CD4-positive, alpha-beta memory T cell (primary cell): Measurements from ENCODE around the gene TLCD2. TPM values are rescaled to one million over a fixed set of nuclear protein-coding genes. Genes with fewer than 3 reads are reported as not detected.
"Not testable (repeated sequence)": the region's sequence is repeated elsewhere in the genome, so short reads cannot be mapped to it uniquely, and the experiment has no call there.

Experiments used
- CTCF ChIA-PET: fragments of 350-600 bp; sonication (Branson Sonifier 250); formaldehyde crosslinking; loops from one replicate; lab custom pipeline; 2021; ENCODE audit warnings: inconsistent platforms; ENCODE audit not compliant: partially characterized antibody; lab: Charles Lee
- POLR2A ChIA-PET: fragments of 350-600 bp; sonication (Branson Sonifier 250); formaldehyde crosslinking; loops from one replicate; lab custom pipeline; 2021; ENCODE audit not compliant: partially characterized antibody; lab: Charles Lee
- DNase-seq, 5 donors: peaks; one replicate each; pipeline versions ENCODE4 v3.0.0 to v3.0.0-alpha.2; 2020 to 2022; ENCODE audit warnings: mixed read lengths in 1 of 5
- H3K27ac ChIP-seq: one replicate; pipeline ENCODE4 v1.7.0; 2013; ENCODE audit warnings: low read depth, low read length
- H3K27me3 ChIP-seq: 2 replicates; pipeline ENCODE4 v1.7.0; 2013; ENCODE audit warnings: mild to moderate bottlenecking, low read length, moderate library complexity; ENCODE audit not compliant: insufficient read depth
- H3K36me3 ChIP-seq: 2 replicates; pipeline ENCODE4 v1.7.0; 2013; ENCODE audit warnings: mild to moderate bottlenecking, low read length, moderate library complexity; ENCODE audit not compliant: insufficient read depth
- H3K4me1 ChIP-seq: 2 replicates; pipeline ENCODE4 v1.7.0; 2013; ENCODE audit warnings: mild to moderate bottlenecking, low read length, moderate library complexity; ENCODE audit not compliant: insufficient read depth
- H3K4me3 ChIP-seq, 2 donors: one replicate each; pipeline ENCODE4 v1.7.0; 2013; ENCODE audit warnings: low read length in 2 of 2, mild to moderate bottlenecking in 1 of 2
- H3K9me3 ChIP-seq, 2 donors: one replicate each; pipeline ENCODE4 v1.7.0; 2013; ENCODE audit warnings: low read length in 2 of 2, control low read depth in 1 of 2; ENCODE audit not compliant: control insufficient read depth in 1 of 2
- H3K27ac Mint-ChIP-seq, 7 donors: one replicate each; pipeline ENCODE4 v1.8.0; 2020 to 2021; ENCODE audit warnings: mixed read lengths in 7 of 7, mild to moderate bottlenecking in 6 of 7, inconsistent platforms in 3 of 7, moderate library complexity in 3 of 7
- H3K27me3 Mint-ChIP-seq, 2 donors: one replicate each; pipeline ENCODE4 v1.8.0; 2020 to 2021; ENCODE audit warnings: mixed read lengths in 2 of 2
- H3K36me3 Mint-ChIP-seq, 2 donors: one replicate each; pipeline ENCODE4 v1.8.0; 2020 to 2021; ENCODE audit warnings: mixed read lengths in 2 of 2, inconsistent platforms in 1 of 2, mild to moderate bottlenecking in 1 of 2
- H3K4me1 Mint-ChIP-seq, 4 donors: one replicate each; pipeline ENCODE4 v1.8.0; 2020 to 2021; ENCODE audit warnings: mixed read lengths in 4 of 4, mild to moderate bottlenecking in 1 of 4
- H3K4me3 Mint-ChIP-seq, 8 donors: one replicate each; pipeline ENCODE4 v1.8.0; 2020 to 2021; ENCODE audit warnings: mixed read lengths in 8 of 8, mild to moderate bottlenecking in 7 of 8, moderate library complexity in 6 of 8, inconsistent platforms in 3 of 8
- H3K9me3 Mint-ChIP-seq, 8 donors: one replicate each; pipeline ENCODE4 v1.8.0; 2020 to 2021; ENCODE audit warnings: mixed read lengths in 8 of 8, mild to moderate bottlenecking in 5 of 8, inconsistent platforms in 3 of 8, moderate library complexity in 1 of 8
- intact Hi-C: fragments of 100-400 bp; cut with micrococcal nuclease; formaldehyde crosslinking; loops from one replicate; pipeline ENCODE4 v1.15.1; 2023
- polyA plus RNA-seq, 2 donors: library from polyadenylated mRNA; unstranded; fragments of 300-500 nt; fragmentation: Illumina TruSeq; gene quantifications; one replicate each; pipeline ENCODE4 v1.2.3, GENCODE V29; 2021
- total RNA-seq, 2 experiments: library from RNA; stranded (reverse); gene quantifications; one replicate each; pipeline ENCODE4 v1.2.3, GENCODE V29; 2021

The TLCD2 gene
- total and polyA plus RNA-seq, 4 experiments from 2014 or later: 0.24 to 0.81 (median 0.75) TPM; not detected in 1

GRCh38 chr17:1676401-1676800, 33.8 kb downstream of the TLCD2 start:
- Mint-ChIP-seq H3K9me3 (no peaks in the 10 kb centered on the region), H3K27ac (peak overlapping the region in 3 of 7 donors; percentile 30 to 70 (median 66)), H3K27me3 (no peaks in the 10 kb centered on the region), H3K4me1 (peaks cover 12 to 31% (median 23%) of the 10 kb centered on the region in 4 donors), H3K36me3 (peaks cover 76 to 90% of the 10 kb centered on the region in 2 donors), H3K4me3 (no peak overlapping the region)
- Histone ChIP-seq H3K27ac (no peak overlapping the region), H3K36me3 (peaks cover 93% of the 10 kb centered on the region), H3K4me1 (no peaks in the 10 kb centered on the region), H3K27me3 (no peaks in the 10 kb centered on the region), H3K9me3 (no peaks in the 10 kb centered on the region), H3K4me3 (no peak overlapping the region)
- ChIA-PET POLR2A (interaction anchor here (1.0 kb wide), 1 partner anchor 8 kb away, joined by 4 read pairs; the partner anchor contains the start of gene PRPF8), CTCF (no interaction called here)
- no peak for DNase-seq
- intact Hi-C loops: no loop called here

GRCh38 chr17:1673041-1673785, 37.0 kb downstream of the TLCD2 start:
- peak; percentile 21 to 71 (median 42) for DNase-seq
- ChIA-PET POLR2A (interaction anchor here (0.9 to 2.3 kb wide), 5 partner anchors 11 to 157 kb away, joined by 3 to 9 read pairs (median 3); no protein-coding TSS in a partner anchor), CTCF (interaction anchor here (0.6 to 1.1 kb wide), 2 partner anchors 48 to 111 kb away, joined by 3 read pairs; no protein-coding TSS in a partner anchor)
- Mint-ChIP-seq H3K4me3 (peak overlapping the region in 2 of 8 donors; percentile 13 to 21), H3K9me3 (no peaks in the 10 kb centered on the region), H3K27me3 (no peaks in the 10 kb centered on the region), H3K36me3 (peaks cover 69 to 86% of the 10 kb centered on the region in 2 donors), H3K27ac (peak overlapping the region in 6 of 7 donors; percentile 37 to 74 (median 62)), H3K4me1 (peaks cover 18 to 37% (median 29%) of the 10 kb centered on the region in 4 donors)
- Histone ChIP-seq H3K4me3 (no peak overlapping the region), H3K36me3 (peaks cover 86% of the 10 kb centered on the region), H3K27me3 (no peaks in the 10 kb centered on the region), H3K27ac (peak overlapping the region; percentile 4), H3K4me1 (no peaks in the 10 kb centered on the region), H3K9me3 (no peaks in the 10 kb centered on the region)
- intact Hi-C loops: loop anchor here (5.0 kb wide), 1 partner anchor 369 kb away; the partner anchor contains the start of gene OVCA2

DNA sequence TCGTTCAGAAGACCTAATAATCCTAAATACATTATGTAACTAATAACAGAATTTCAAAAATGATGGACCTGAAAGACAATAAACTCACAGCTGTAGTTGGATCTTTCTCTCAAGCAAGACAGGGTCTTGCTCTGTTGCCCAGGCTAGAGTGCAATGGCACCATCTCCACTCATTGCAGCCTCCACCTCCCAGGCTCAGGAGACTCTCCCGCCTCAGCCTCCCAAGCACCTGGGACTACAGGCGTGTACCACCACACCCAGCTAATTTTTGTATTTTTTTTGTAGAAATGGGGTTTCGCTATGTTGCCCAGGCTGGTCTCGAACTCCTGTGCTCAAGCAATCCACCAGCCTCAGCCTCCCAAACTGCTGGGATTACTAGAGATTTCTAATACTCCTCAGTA, 46.2 kb downstream of the TLCD2 start:
- H3K4me3 ChIP-seq, H3K4me3 Mint-ChIP-seq, H3K9me3 Mint-ChIP-seq, intact Hi-C loops, H3K9me3 ChIP-seq, H3K27me3 ChIP-seq, H3K4me1 ChIP-seq, H3K27me3 Mint-ChIP-seq, H3K27ac Mint-ChIP-seq, DNase-seq, H3K27ac ChIP-seq: not testable (repeated sequence)
- Mint-ChIP-seq H3K36me3 (peaks cover 52 to 67% of the 10 kb centered on the region in 2 donors), H3K4me1 (peaks cover 0 to 13% (median 6%) of the 10 kb centered on the region in 4 donors)
- POLR2A ChIA-PET: interaction anchor here (3.8 kb wide), 1 partner anchor 14 kb away, joined by 17 read pairs; the partner anchor contains the start of gene RILP
- H3K36me3 ChIP-seq: peaks cover 62% of the 10 kb centered on the region
- CTCF ChIA-PET: interaction anchor here (2.7 kb wide), 1 partner anchor 15 kb away, joined by 8 read pairs; the partner anchor contains the start of gene RILP

- POLR2A ChIA-PET: interaction anchor here (1.2 to 2.9 kb wide), 4 partner anchors 11 to 55 kb away, joined by 3 to 14 read pairs (median 7); partner anchors contain the start of genes PRPF8 and RILP
- Histone ChIP-seq H3K27ac (no peak overlapping the region), H3K4me1 (no peaks in the 10 kb centered on the region), H3K27me3 (no peaks in the 10 kb centered on the region), H3K36me3 (peaks cover 72% of the 10 kb centered on the region), H3K9me3 (no peaks in the 10 kb centered on the region), H3K4me3 (no peak overlapping the region)
- no peak for DNase-seq
- Mint-ChIP-seq H3K27ac (peak overlapping the region in 2 of 7 donors; percentile 25 to 65), H3K27me3 (no peaks in the 10 kb centered on the region), H3K36me3 (peaks cover 58 to 70% of the 10 kb centered on the region in 2 donors), H3K4me3 (no peak overlapping the region), H3K4me1 (peaks cover 0 to 4% (median 2%) of the 10 kb centered on the region in 4 donors), H3K9me3 (peaks cover 0 to 2% (median 0%) of the 10 kb centered on the region in 8 donors)
- CTCF ChIA-PET: interaction anchor here (0.9 to 1.7 kb wide), 2 partner anchors 8 to 12 kb away, joined by 5 to 10 read pairs; partner anchors contain the start of gene RILP
- intact Hi-C loops: no loop called here
Observed at GRCh38 chr17:1661045-1661444, 49.1 kb downstream of the TLCD2 start.

DNA sequence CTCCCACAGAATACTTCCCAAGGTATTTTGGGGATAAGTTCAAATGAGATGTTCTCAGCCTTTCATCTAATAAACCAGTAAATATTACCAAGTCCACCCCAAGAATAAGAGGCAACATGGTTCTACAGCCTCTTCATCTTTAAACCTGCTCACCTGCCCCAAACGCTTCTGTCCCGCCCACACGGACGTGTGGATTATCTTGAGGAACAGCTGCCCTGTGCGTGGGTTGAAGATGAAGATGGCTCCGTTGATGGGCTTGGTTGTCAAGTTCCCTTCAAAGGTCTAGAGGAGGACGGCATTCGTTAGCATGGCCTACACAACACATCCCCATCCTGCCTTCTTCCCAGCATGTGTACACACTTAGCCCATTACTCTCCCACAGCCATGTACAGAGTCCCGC, 52.1 kb downstream of the TLCD2 start:
- Mint-ChIP-seq H3K27me3 (no peaks in the 10 kb centered on the region), H3K9me3 (peaks cover 0 to 2% (median 0%) of the 10 kb centered on the region in 8 donors), H3K4me3 (no peak overlapping the region), H3K27ac (peak overlapping the region in 1 of 7 donors; percentile 64), H3K36me3 (peaks cover 76 to 79% of the 10 kb centered on the region in 2 donors), H3K4me1 (peaks cover 0 to 3% (median under 1%) of the 10 kb centered on the region in 4 donors)
- H3K27ac ChIP-seq: no peak overlapping the region
- intact Hi-C loops: no loop called here
- ChIA-PET CTCF (interaction anchor here (1.0 to 2.0 kb wide), 4 partner anchors 9 to 23 kb away, joined by 4 to 12 read pairs (median 6); partner anchors contain the start of gene RILP), POLR2A (interaction anchor here (2.9 kb wide), 1 partner anchor 8 kb away, joined by 14 read pairs; the partner anchor contains the start of gene RILP)
- DNase-seq: no peak
- H3K4me3 ChIP-seq: no peak overlapping the region
- no peaks in the 10 kb centered on the region for H3K4me1 ChIP-seq
- H3K36me3 ChIP-seq: peaks cover 86% of the 10 kb centered on the region
- H3K9me3 ChIP-seq: no peaks in the 10 kb centered on the region
- H3K27me3 ChIP-seq: no peaks in the 10 kb centered on the region

DNA sequence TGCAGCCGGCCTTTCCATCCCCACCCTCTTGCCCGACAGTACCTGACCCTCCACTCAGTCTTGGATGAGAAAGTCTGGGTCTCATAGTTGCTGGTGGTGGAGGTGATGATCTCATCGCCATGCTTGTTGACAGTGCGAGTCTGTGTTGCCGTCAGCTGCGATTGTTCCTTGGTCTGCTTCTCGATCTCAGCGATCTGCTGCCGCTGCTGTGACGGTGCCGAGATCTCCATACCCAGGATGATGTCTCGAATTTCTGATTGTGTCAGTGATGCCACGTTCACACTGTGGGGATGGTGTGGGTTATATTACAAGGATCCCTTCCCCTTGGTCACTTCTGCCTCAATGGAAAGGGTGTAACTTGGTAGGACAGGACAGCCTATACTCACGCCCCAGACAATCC, 56.4 kb downstream of the TLCD2 start:
- ChIA-PET POLR2A (no interaction called here), CTCF (no interaction called here)
- Histone ChIP-seq H3K27me3 (no peaks in the 10 kb centered on the region), H3K9me3 (no peaks in the 10 kb centered on the region), H3K36me3 (peaks cover 74% of the 10 kb centered on the region), H3K4me3 (no peak overlapping the region), H3K27ac (no peak overlapping the region), H3K4me1 (peaks cover 7% of the 10 kb centered on the region)
- Mint-ChIP-seq H3K27ac (peak overlapping the region in 3 of 7 donors; percentile 13 to 47 (median 42)), H3K4me1 (peaks cover 0 to 5% (median 2%) of the 10 kb centered on the region in 4 donors), H3K9me3 (peaks cover 0 to 2% (median 0%) of the 10 kb centered on the region in 8 donors), H3K27me3 (no peaks in the 10 kb centered on the region), H3K36me3 (peaks cover 55 to 68% of the 10 kb centered on the region in 2 donors), H3K4me3 (no peak overlapping the region)
- DNase-seq: no peak
- intact Hi-C loops: no loop called here
